ENCODE data around the gene ATM.

The ATM gene

DNA sequence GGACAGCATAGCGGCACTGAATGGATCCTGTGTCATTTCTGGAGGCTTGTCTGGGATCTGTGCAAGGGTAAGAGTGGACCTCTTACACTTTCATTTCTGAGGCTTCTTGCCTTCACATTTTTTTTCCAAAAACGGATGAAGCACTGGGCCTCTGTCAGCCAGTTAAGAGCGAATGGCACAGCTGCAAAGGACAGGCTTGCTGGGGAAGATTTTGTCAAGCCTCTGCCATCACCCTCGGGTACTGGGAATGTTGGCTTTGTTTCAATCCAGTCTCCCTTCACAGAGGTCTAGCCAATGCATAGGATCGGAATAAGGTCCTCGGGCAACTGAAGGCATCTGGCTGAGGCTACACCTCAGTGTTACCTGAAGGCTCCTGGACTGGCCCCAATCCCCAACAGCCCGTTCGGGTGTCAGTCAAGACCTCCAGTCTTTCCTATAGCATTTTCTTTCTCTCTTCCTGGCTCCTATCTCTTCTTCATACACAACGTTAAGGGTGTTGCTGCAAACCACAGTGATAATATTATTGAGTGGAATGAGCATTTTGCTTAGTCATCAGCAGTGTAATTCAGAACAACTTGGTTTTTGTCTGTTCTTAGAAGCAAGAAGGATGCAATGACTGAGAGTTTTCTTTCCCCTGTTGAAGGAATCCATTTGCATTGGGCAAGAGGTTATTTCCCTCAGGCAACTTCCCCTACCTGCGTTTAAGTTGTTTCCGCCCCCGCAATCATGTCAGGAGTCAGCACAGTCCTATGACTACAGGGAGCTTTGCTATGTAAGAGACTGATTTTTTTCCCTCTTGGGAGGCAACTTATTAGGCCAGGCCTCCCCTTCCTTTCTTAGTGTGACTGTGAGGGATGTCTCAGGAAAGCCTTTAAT lies 23.2 kb upstream of the ATM start:
- TF ChIP-seq, protein P1, sequence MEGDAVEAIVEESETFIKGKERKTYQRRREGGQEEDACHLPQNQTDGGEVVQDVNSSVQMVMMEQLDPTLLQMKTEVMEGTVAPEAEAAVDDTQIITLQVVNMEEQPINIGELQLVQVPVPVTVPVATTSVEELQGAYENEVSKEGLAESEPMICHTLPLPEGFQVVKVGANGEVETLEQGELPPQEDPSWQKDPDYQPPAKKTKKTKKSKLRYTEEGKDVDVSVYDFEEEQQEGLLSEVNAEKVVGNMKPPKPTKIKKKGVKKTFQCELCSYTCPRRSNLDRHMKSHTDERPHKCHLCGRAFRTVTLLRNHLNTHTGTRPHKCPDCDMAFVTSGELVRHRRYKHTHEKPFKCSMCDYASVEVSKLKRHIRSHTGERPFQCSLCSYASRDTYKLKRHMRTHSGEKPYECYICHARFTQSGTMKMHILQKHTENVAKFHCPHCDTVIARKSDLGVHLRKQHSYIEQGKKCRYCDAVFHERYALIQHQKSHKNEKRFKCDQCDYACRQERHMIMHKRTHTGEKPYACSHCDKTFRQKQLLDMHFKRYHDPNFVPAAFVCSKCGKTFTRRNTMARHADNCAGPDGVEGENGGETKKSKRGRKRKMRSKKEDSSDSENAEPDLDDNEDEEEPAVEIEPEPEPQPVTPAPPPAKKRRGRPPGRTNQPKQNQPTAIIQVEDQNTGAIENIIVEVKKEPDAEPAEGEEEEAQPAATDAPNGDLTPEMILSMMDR (conservative IDR thresholded peaks at IDR 0.05) = no peak
- no peak overlapping the region for H3K27ac ChIP-seq

DNA sequence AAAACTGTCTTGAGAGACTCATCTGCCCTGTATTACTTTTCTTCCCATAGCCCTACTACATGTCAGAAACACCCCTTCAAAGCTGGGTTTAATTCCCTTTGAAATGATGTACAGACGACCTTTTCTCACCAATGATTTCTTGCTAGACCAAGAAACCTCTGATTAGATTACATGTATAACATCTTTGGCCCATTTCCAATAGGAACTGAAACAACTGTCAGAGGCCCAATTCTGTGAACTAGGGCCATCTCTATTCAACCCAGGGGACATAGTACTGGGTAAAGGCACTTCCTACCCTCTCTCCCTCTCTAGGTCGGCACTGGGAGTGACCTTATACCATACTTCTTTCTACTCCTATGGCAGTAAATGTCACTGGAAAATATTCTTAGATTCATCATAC lies 19.8 kb upstream of the ATM start:
- H3K27ac ChIP-seq = no peak overlapping the region
- TF ChIP-seq, protein P1 (conservative IDR thresholded peaks at IDR 0.05) = no peak

DNA sequence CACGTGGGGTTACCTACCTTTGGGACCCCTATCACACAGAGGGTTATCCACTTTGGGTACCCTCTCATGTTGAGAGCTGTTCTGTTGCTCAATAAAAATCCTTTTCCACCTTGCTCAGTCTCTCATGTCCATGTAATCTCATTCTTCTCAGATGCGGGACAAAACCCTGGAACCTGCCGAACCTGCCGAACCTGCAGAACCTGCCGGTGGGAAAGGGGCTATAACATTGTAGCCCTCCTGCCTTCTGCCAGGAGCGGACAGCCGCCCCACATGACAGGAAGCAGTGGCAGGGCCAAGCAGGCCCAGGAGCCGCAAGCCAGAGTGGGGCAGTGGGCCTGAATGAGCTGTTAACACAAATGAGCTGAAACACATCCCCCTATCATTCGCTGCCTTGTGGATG lies 18.5 kb upstream of the ATM start:
- H3K27ac ChIP-seq = no peak overlapping the region
- TF ChIP-seq, protein P1 (conservative IDR thresholded peaks at IDR 0.05) = no peak

DNA sequence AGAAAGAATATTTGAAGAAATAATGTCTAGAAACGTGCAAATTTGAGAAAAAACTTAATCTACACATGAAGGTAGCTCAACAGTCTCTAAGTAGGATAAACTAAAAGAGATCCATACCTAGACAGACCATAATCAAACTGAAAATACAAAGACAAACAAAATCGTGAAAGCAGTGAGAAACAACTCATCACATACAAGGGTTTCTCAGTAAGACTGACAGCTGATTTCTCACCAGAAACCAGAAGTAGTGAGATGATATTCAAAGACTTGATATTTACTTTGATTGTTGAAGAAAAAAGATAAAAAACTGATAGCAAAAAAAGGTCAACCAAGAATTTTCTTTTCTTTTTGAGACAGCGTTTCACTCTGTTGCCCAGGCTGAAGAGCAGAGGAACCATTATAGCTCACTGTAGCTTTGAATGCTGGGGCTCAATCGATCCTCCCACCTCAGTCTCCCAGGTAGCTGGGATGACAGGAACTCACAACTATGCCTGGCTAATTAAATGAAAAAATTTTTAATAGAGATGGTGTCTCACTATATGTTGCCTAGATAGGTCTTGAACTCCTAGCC lies 17.9 kb upstream of the ATM start:
- TF ChIP-seq, protein P1 (conservative IDR thresholded peaks at IDR 0.05) = no peak

DNA sequence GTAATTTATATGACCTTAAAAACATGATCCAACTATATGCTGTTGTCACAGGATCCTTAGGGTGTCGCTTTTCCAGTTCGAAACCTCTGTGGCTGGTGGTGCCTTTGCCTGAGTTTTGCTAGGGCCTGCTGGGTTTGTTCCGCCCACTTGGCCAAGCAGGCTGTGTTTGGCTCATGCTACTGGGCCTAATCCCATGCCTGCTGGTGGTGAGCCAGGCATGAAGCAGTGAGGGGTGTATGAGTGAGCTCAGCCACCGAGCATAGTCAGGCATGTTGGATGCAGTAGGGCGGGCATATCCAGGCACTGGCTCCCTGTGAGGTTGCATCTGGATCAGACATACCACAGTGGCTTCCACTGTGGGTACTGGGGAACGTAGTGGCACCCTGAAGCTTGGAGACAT lies 16.7 kb upstream of the ATM start:
- TF ChIP-seq, protein P1 (conservative IDR thresholded peaks at IDR 0.05) = no peak
- H3K27ac ChIP-seq = no peak overlapping the region

More for the DNA sequence above, 17.9 kb upstream of the ATM start:
- no peak overlapping the region for H3K27ac ChIP-seq

DNA sequence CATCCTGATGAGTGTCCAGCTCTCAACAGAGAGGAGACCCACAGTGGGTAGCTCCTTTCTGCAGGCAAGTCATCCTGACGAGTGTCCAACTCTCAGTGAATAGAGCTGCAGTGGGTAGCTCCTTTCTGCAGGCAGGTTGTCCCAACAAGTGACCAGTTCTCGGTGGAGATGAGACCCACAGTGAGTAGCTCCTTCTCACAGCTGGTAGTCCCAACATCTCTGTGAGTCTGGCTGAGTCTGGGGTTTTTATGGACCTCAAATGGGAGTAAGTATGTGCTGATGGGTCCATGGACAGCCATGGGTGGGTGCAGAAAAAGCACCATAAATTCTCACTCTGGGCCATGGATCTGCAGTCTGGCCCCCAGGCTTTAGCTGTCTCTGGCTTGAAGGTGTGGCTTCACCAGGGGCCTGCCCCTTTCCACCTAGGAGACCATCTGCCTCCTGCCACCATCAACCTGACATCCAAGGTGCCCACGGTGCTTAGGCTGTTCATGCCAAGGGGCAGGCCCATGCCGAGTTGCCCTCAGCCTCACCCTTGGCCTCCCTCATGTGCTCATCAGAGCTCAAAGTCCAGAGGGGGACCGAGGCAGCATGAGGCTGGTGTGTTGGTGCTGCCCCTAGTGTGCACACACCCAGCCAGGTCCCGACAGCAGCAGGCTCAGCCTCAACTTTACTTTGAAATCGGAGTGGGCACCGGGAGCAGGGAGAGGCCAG lies 15.7 kb upstream of the ATM start:
- TF ChIP-seq, protein P1 (conservative IDR thresholded peaks at IDR 0.05) = no peak
- no peak overlapping the region for H3K27ac ChIP-seq

DNA sequence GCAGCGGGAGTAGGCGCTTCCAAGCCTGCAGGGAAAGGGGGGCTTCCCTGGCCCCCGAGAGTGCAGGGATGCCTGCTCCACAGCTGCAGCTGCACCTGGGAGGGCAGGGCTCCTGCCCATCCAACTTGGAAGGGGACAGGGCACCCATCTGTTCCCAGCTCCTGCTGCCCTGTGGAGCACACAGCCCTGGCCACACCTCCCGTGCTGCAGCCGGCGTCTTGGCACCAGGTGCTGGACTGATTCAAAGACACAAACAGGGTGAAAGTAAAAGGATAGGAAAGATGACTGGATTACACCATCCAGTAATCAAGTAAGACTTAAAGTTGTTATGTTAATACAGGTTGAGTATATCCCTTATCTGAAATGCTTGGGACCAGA lies 15.2 kb upstream of the ATM start:
- TF ChIP-seq, protein P1 (conservative IDR thresholded peaks at IDR 0.05) = no peak
- no peak overlapping the region for H3K27ac ChIP-seq

All from VCaP (cell line).